Endodermal cell (in vitro differentiated cells): ENCODE data around the gene SP3. TPM values are rescaled to one million over a fixed set of nuclear protein-coding genes. Genes with fewer than 3 reads are reported as not detected.

Source experiments
- DNase-seq: peaks from one replicate; pipeline ENCODE4 v3.0.0-alpha.2; 2017
- H3K27ac ChIP-seq: 2 replicates; pipeline ENCODE4 v1.5.1; 2013; ENCODE audit warnings: mild to moderate bottlenecking, low read depth, low read length, moderate library complexity
- H3K27me3 ChIP-seq: 2 replicates; pipeline ENCODE4 v1.6.1; 2013; ENCODE audit warnings: mild to moderate bottlenecking, low read length, moderate library complexity; ENCODE audit not compliant: insufficient read depth, control insufficient read depth, poor library complexity, severe bottlenecking
- H3K36me3 ChIP-seq: 2 replicates; pipeline ENCODE4 v1.7.0; 2013; ENCODE audit warnings: mild to moderate bottlenecking, low read length, moderate library complexity; ENCODE audit not compliant: control insufficient read depth, insufficient read depth
- H3K4me1 ChIP-seq: one replicate; pipeline ENCODE4 v1.7.0; 2013; ENCODE audit warnings: low read length; ENCODE audit not compliant: control insufficient read depth, insufficient read depth
- H3K4me3 ChIP-seq: 2 replicates; pipeline ENCODE4 v1.5.1; 2013; ENCODE audit warnings: mild to moderate bottlenecking, low read length, moderate library complexity
- H3K9ac ChIP-seq: 2 replicates; pipeline ENCODE4 v1.6.1; 2013; ENCODE audit warnings: mild to moderate bottlenecking, low read length, moderate library complexity; ENCODE audit not compliant: poor library complexity, severe bottlenecking; ENCODE audit errors: extremely low read depth
- H3K9me3 ChIP-seq: 2 replicates; pipeline ENCODE4 v1.6.1; 2013; ENCODE audit warnings: mild to moderate bottlenecking, low read length, moderate library complexity; ENCODE audit not compliant: control insufficient read depth
- H3K27ac Mint-ChIP-seq: 2 replicates; pipeline ENCODE4 v1.8.0; 2020; ENCODE audit warnings: mixed read lengths
- H3K27me3 Mint-ChIP-seq: 2 replicates; pipeline ENCODE4 v1.8.0; 2021; ENCODE audit warnings: mild to moderate bottlenecking, mixed read lengths; ENCODE audit not compliant: insufficient read depth
- H3K36me3 Mint-ChIP-seq: 2 replicates; pipeline ENCODE4 v1.8.0; 2020; ENCODE audit warnings: low read depth, mixed read lengths
- H3K4me1 Mint-ChIP-seq: 2 replicates; pipeline ENCODE4 v1.8.0; 2020; ENCODE audit warnings: mixed read lengths
- H3K4me3 Mint-ChIP-seq: 2 replicates; pipeline ENCODE4 v1.8.0; 2020; ENCODE audit warnings: mild to moderate bottlenecking, moderate library complexity, mixed read lengths
- H3K9me3 Mint-ChIP-seq: 2 replicates; pipeline ENCODE4 v1.8.0; 2020; ENCODE audit warnings: mild to moderate bottlenecking, mixed read lengths
- WGBS, 2 experiments: methylation state at CpG; one replicate each; pipeline versions ENCODE4 v1.1.5 to v1.1.7; 2013; ENCODE audit warnings: missing lambda C conversion rate in 2 of 2, mixed read lengths in 1 of 2; ENCODE audit not compliant: insufficient coverage in 1 of 2, insufficient read length in 1 of 2; 5-methylcytosine and 5-hydroxymethylcytosine counted together
- total RNA-seq, 2 donors: library from RNA; stranded (reverse); fragmentation: NEBNext Ultra II Directional in 1 of 2; extraction: Animal tissue kit (Norgen Biotek cat#: 25700) in 1 of 2; gene quantifications; 2 replicates in 1 of 2; 3 replicates in 1 of 2; pipeline ENCODE4 v1.2.1, GENCODE V29; 2021
- TF ChIP-seq, protein P1 (sequence below): fragments of 200-600 bp; sonication (generic); conservative IDR thresholded peaks from 2 replicates; pipeline ENCODE4 v1.5.0; 2021; ENCODE audit warnings: antibody characterized with exemption, mild to moderate bottlenecking

SP3 gene
- total RNA-seq, 2 donors from 2014 or later: 80.2 to 83.7 TPM

GRCh38 chr2:173981520-173981919 is 16.3 kb upstream of the SP3 start:
- Mint-ChIP-seq H3K9me3 (no peaks in the 10 kb centered on the region), H3K27me3 (no peaks in the 10 kb centered on the region), H3K4me3 (no peak overlapping the region), H3K27ac (no peak overlapping the region), H3K36me3 (no peaks in the 10 kb centered on the region), H3K4me1 (peaks cover 5% of the 10 kb centered on the region)
- TF ChIP-seq, protein P1, sequence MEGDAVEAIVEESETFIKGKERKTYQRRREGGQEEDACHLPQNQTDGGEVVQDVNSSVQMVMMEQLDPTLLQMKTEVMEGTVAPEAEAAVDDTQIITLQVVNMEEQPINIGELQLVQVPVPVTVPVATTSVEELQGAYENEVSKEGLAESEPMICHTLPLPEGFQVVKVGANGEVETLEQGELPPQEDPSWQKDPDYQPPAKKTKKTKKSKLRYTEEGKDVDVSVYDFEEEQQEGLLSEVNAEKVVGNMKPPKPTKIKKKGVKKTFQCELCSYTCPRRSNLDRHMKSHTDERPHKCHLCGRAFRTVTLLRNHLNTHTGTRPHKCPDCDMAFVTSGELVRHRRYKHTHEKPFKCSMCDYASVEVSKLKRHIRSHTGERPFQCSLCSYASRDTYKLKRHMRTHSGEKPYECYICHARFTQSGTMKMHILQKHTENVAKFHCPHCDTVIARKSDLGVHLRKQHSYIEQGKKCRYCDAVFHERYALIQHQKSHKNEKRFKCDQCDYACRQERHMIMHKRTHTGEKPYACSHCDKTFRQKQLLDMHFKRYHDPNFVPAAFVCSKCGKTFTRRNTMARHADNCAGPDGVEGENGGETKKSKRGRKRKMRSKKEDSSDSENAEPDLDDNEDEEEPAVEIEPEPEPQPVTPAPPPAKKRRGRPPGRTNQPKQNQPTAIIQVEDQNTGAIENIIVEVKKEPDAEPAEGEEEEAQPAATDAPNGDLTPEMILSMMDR: no peak
- H3K27me3 ChIP-seq: no peaks in the 10 kb centered on the region
- no peaks in the 10 kb centered on the region for H3K36me3 ChIP-seq
- H3K4me3 ChIP-seq: no peak overlapping the region
- 100% methylated on average over 1 to 2 of the region's 2 CpGs for WGBS, 2 experiments
- DNase-seq: no peak
- H3K4me1 ChIP-seq: no peaks in the 10 kb centered on the region
- no peak overlapping the region for H3K9ac ChIP-seq
- no peaks in the 10 kb centered on the region for H3K9me3 ChIP-seq
- H3K27ac ChIP-seq: no peak overlapping the region

DNA sequence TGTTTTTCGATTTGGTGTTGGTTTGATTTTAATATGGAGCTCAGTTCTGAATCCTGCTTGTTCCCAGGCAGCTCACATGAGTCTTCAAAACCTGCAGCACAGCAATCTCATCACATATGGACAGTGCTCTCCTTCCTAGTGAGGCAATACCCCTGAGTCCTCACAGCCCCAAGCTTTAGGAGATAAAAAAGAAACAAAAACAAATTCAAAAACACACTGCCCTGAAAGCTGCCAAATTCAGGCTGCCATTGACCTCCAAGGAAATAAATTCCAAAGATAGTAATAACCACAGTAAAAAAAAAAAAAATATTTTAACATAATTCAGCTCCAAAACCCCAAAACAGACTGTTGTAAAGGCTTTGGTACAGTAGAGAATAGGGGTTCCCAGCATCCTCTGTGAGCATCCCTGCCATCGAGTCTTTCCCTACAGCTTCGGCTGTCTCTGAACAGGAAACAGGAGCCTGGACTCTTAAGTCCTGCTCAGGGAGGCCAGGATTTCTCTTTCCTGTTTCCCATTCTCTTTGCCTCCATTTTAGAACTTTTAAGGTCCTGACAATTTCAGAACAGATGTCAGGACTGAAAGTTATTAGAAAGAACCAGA is 14.7 kb upstream of the SP3 start:
- TF ChIP-seq, protein P1: no peak

GRCh38 chr2:173978447-173978846 is 13.3 kb upstream of the SP3 start:
- no peaks in the 10 kb centered on the region for H3K4me1 ChIP-seq
- no peaks in the 10 kb centered on the region for H3K27me3 ChIP-seq
- Mint-ChIP-seq H3K27ac (no peak overlapping the region), H3K4me1 (no peaks in the 10 kb centered on the region), H3K36me3 (no peaks in the 10 kb centered on the region), H3K27me3 (no peaks in the 10 kb centered on the region), H3K4me3 (no peak overlapping the region), H3K9me3 (no peaks in the 10 kb centered on the region)
- H3K36me3 ChIP-seq: no peaks in the 10 kb centered on the region
- DNase-seq: no peak
- TF ChIP-seq, protein P1: no peak
- H3K9me3 ChIP-seq: no peaks in the 10 kb centered on the region
- H3K27ac ChIP-seq: no peak overlapping the region
- 92% methylated on average over 1 of the region's 1 CpG; no CpG with 5 or more reads in 1 of the 2 experiments for whole genome bisulfite sequencing, 2 experiments
- H3K9ac ChIP-seq: no peak overlapping the region
- H3K4me3 ChIP-seq: no peak overlapping the region

More for the DNA sequence above, 14.7 kb upstream of the SP3 start:
- Mint-ChIP-seq H3K27ac (no peak overlapping the region), H3K27me3 (no peaks in the 10 kb centered on the region), H3K36me3 (no peaks in the 10 kb centered on the region), H3K4me1 (peaks cover under 1% of the 10 kb centered on the region), H3K9me3 (no peaks in the 10 kb centered on the region), H3K4me3 (no peak overlapping the region)
- Histone ChIP-seq H3K36me3 (no peaks in the 10 kb centered on the region), H3K27ac (no peak overlapping the region), H3K4me1 (no peaks in the 10 kb centered on the region), H3K4me3 (no peak overlapping the region), H3K9me3 (no peaks in the 10 kb centered on the region), H3K9ac (no peak overlapping the region), H3K27me3 (no peaks in the 10 kb centered on the region)
- WGBS, 2 experiments: 92 to 97% methylated on average over 2 to 3 of the region's 3 CpGs
- DNase-seq: no peak
